K562 (cell line): ENCODE measurements around the gene MYCBP2. TPM values are rescaled to one million over a fixed set of nuclear protein-coding genes. Genes with fewer than 3 reads are reported as not detected.

ENCODE experiments used
- ATAC-seq: fragments of 200-7000 bp; cut with Tn5 transposase; 3 replicates; pipeline ENCODE4 v1.9.1; 2020; ENCODE audit warnings: moderate library complexity
- BruUV-seq: library from RNA; stranded (reverse); fragments of 400-500 nt; replicated peaks from 2 replicates; lab custom pipeline; 2021; lab: Mats Ljungman, UMichigan
- CTCF ChIA-PET: fragments of 300-600 bp; formaldehyde crosslinking; extraction: SDS; loops from one replicate; lab custom pipeline; 2021; ENCODE audit warnings: low intra/inter-chr PET ratio; lab: Yijun Ruan, JAX
- POLR2A ChIA-PET: fragments of 300-600, 350-650 bp; sonication (Branson Sonifier 250); formaldehyde crosslinking; extraction: SDS; loops from one replicate; lab custom pipeline; 2021; ENCODE audit warnings: antibody characterized with exemption, inconsistent platforms; lab: Yijun Ruan, JAX
- DNase-seq, 4 experiments: peaks; one replicate each; pipeline versions ENCODE4 v3.0.0 to v3.0.0-alpha.2; 2011 to 2018; ENCODE audit warnings: low spot score in 3 of 4, mixed read lengths in 3 of 4; ENCODE audit errors: extremely low read depth in 1 of 4
- FAIRE-seq: peaks from 2 replicates; lab custom pipeline; 2011; peaks lifted over from hg19 to GRCh38; lab: Jason Lieb, UNC
- H2AFZ ChIP-seq: 2 replicates; pipeline ENCODE4 v1.6.0; 2011; ENCODE audit warnings: low read depth, low read length, control low read depth, inconsistent platforms
- H3K27ac ChIP-seq: fragments of 200-600 bp; 3 replicates; pipeline ENCODE4 v1.8.0; 2011; ENCODE audit warnings: low read depth, mild to moderate bottlenecking, control low read depth, inconsistent platforms, low read length, moderate library complexity, mixed read lengths; ENCODE audit errors: extremely low read depth
- H3K27me3 ChIP-seq, 2 experiments: fragments of 300-600 bp in 1 of 2; 2 replicates in 1 of 2; 3 replicates in 1 of 2; pipeline versions ENCODE4 v1.6.0 to v1.8.0; 2011; ENCODE audit warnings: inconsistent platforms in 2 of 2, low read length in 2 of 2, mild to moderate bottlenecking in 1 of 2, mixed read lengths in 1 of 2, moderate library complexity in 1 of 2; ENCODE audit not compliant: control insufficient read depth in 2 of 2, insufficient read depth in 2 of 2
- H3K36me3 ChIP-seq: fragments of 300-600 bp; 3 replicates; pipeline ENCODE4 v1.8.0; 2011; ENCODE audit warnings: mild to moderate bottlenecking, low read length, inconsistent platforms; ENCODE audit not compliant: control insufficient read depth, insufficient read depth
- H3K4me1 ChIP-seq, 2 experiments: fragments of 200-600 bp in 1 of 2; replicated peaks in 1 of 2; 2 replicates in 1 of 2; 3 replicates in 1 of 2; pipeline versions ENCODE4 v1.5.1 to v1.8.0; 2011; ENCODE audit warnings: inconsistent platforms in 2 of 2, low read length in 2 of 2, mild to moderate bottlenecking in 1 of 2, mixed read lengths in 1 of 2, moderate library complexity in 1 of 2; ENCODE audit not compliant: control insufficient read depth in 2 of 2, insufficient read depth in 2 of 2
- H3K4me2 ChIP-seq: 2 replicates; pipeline ENCODE4 v1.6.1; 2011; ENCODE audit warnings: low read length, control low read depth, inconsistent platforms, mixed read lengths; ENCODE audit not compliant: insufficient read depth
- H3K4me3 ChIP-seq: fragments of 200-600 bp; sonication (generic), shearing (Covaris generic); 2 replicates; pipeline ENCODE4 v1.5.1; 2016; ENCODE audit warnings: control low read depth, inconsistent platforms
- H3K79me2 ChIP-seq: fragments of 200-600 bp; 3 replicates; pipeline ENCODE4 v1.8.0; 2011; ENCODE audit warnings: low read length, inconsistent platforms; ENCODE audit not compliant: control insufficient read depth, insufficient read depth
- H3K9ac ChIP-seq, 2 experiments: 2 replicates each; pipeline versions ENCODE4 v1.6.0 to v1.6.1; 2011; ENCODE audit warnings: low read depth in 2 of 2, low read length in 2 of 2, control low read depth in 1 of 2, inconsistent platforms in 1 of 2, mild to moderate bottlenecking in 1 of 2, mixed read lengths in 1 of 2; ENCODE audit not compliant: insufficient read depth in 1 of 2
- H3K9me1 ChIP-seq: one replicate; pipeline ENCODE4 v1.6.0; 2011; ENCODE audit warnings: inconsistent platforms, mild to moderate bottlenecking, low read length, moderate library complexity; ENCODE audit not compliant: control insufficient read depth, insufficient read depth
- H3K9me3 ChIP-seq: replicated peaks from 2 replicates; pipeline ENCODE4 v1.5.1; 2011; ENCODE audit warnings: low read depth, low read length, inconsistent platforms; ENCODE audit not compliant: control insufficient read depth, insufficient read depth
- H4K20me1 ChIP-seq: replicated peaks from 2 replicates; pipeline ENCODE4 v1.6.1; 2011; ENCODE audit warnings: low read length, inconsistent platforms, mixed read lengths; ENCODE audit not compliant: control insufficient read depth, insufficient read depth
- ATF7 ChIP-seq: fragments of 450-650 bp; IDR thresholded peaks from 2 replicates; pipeline ENCODE4 v1.7.1; 2014; ENCODE audit warnings: mild to moderate bottlenecking, moderate library complexity
- CBX5 ChIP-seq: IDR thresholded peaks from 2 replicates; pipeline ENCODE4 v1.6.1; 2014; ENCODE audit warnings: low read depth, borderline replicate concordance
- RBM22 ChIP-seq: fragments of 200-400 bp; formaldehyde crosslinking; IDR thresholded peaks from 2 replicates; pipeline ENCODE4 v1.6.1; 2018; ENCODE audit warnings: low read length, low read depth; ENCODE audit not compliant: poor library complexity, severe bottlenecking
- SLC30A9 ChIP-seq: fragments of 250-450 bp; sonication (Bioruptor Pico); IDR thresholded peaks from 2 replicates; pipeline ENCODE4 v1.8.0; 2022; ENCODE audit warnings: mild to moderate bottlenecking, moderate library complexity
- ZBTB17 ChIP-seq: fragments of 450-650 bp; formaldehyde crosslinking; IDR thresholded peaks from 2 replicates; pipeline ENCODE4 v1.4.0; 2020; ENCODE audit warnings: mild to moderate bottlenecking
- WGBS: fragments of 100-300 bp; shearing (Covaris generic); methylation state at CpG from one replicate; pipeline ENCODE4 v1.1.6; 2016; ENCODE audit warnings: low coverage, mixed read lengths; ENCODE audit not compliant: insufficient coverage; ENCODE audit errors: missing lambda C conversion rate; 5-methylcytosine and 5-hydroxymethylcytosine counted together
- in situ Hi-C: fragments of 300-500 bp; cut with MboI; formaldehyde crosslinking; loops from 4 replicates; pipeline ENCODE4 v1.15.0; 2018; ENCODE audit warnings: inconsistent platforms, mixed read lengths
- intact Hi-C: fragments of 100-400 bp; cut with micrococcal nuclease; formaldehyde crosslinking; loops from 2 replicates; pipeline ENCODE4 v1.14.2; 2022
- polyA plus RNA-seq, 8 experiments: library from polyadenylated mRNA; depleted of rRNA in 4 of 8; stranded (reverse) in 5 of 8; unstranded in 3 of 8; fragments of >200 nt; fragmentation: Nextera tagmentation in 2 of 8; fragmentation: Illumina TruSeq in 1 of 8; extraction: Ambion mirVana in 2 of 8; extraction: Trizol in 1 of 8; gene quantifications; 2 replicates each; pipeline versions ENCODE4 v1.2.1 to v1.2.3, GENCODE V29; 2011 to 2014; ENCODE audit warnings: inconsistent platforms in 1 of 8, missing spikeins in 1 of 8
- total RNA-seq, 7 experiments: library from RNA; depleted of rRNA in 6 of 7; stranded (reverse); fragments of >200 nt in 6 of 7; fragmentation: Illumina TruSeq in 2 of 7; extraction: Trizol in 2 of 7; gene quantifications; 2 replicates each; pipeline versions ENCODE4 v1.2.1 to v1.2.3, GENCODE V29; 2011 to 2021; ENCODE audit warnings: low replicate concordance in 1 of 7
- TF ChIP-seq, protein P1 (sequence below): fragments of 250-450 bp; sonication (Bioruptor Pico); IDR thresholded peaks from 2 replicates; pipeline ENCODE4 v1.9.0; 2021; ENCODE audit warnings: mild to moderate bottlenecking, inconsistent platforms
- TF ChIP-seq, protein P2 (sequence below), 2 experiments: fragments of 450-650 bp in 1 of 2; sonication (generic) in 1 of 2; formaldehyde crosslinking in 1 of 2; IDR thresholded peaks in 1 of 2; conservative IDR thresholded peaks in 1 of 2; 2 replicates each; pipeline versions ENCODE4 v1.6.1 to v1.8.1; 2016 to 2023; ENCODE audit warnings: mild to moderate bottlenecking in 2 of 2, moderate library complexity in 2 of 2, inconsistent platforms in 1 of 2, missing genetic modification reagents in 1 of 2

The MYCBP2 gene
- total and polyA plus RNA-seq, 9 of the 15 experiments (the other 6 are each of a cell fraction or from before 2014, with no cell fraction given) = 13.2 to 47.2 (median 28.9) TPM

DNA sequence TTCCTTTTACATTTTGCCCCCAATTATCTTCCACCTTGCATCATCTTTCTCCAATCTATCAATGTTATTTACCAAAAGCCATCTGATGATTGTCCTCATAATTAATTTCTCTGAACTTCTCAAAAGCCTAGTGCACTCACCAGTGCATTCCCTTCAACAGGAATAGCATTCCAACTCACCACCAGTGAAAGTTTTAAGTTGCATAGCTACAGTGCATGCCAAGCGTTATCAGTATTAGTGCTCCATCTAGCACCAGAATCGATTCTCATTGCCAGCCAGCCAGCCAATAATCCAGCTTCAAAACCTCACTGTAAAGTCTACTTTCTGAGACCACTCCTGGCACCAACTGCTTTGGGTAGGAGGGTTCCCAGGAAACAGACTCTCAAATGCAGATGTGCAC, 7.4 kb downstream of the MYCBP2 start (continued):
- TF ChIP-seq, protein P1, sequence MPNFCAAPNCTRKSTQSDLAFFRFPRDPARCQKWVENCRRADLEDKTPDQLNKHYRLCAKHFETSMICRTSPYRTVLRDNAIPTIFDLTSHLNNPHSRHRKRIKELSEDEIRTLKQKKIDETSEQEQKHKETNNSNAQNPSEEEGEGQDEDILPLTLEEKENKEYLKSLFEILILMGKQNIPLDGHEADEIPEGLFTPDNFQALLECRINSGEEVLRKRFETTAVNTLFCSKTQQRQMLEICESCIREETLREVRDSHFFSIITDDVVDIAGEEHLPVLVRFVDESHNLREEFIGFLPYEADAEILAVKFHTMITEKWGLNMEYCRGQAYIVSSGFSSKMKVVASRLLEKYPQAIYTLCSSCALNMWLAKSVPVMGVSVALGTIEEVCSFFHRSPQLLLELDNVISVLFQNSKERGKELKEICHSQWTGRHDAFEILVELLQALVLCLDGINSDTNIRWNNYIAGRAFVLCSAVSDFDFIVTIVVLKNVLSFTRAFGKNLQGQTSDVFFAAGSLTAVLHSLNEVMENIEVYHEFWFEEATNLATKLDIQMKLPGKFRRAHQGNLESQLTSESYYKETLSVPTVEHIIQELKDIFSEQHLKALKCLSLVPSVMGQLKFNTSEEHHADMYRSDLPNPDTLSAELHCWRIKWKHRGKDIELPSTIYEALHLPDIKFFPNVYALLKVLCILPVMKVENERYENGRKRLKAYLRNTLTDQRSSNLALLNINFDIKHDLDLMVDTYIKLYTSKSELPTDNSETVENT (CRISPR knock-in tag) = no peak
- TF ChIP-seq CBX5 (no peak), SLC30A9 (no peak)

DNA sequence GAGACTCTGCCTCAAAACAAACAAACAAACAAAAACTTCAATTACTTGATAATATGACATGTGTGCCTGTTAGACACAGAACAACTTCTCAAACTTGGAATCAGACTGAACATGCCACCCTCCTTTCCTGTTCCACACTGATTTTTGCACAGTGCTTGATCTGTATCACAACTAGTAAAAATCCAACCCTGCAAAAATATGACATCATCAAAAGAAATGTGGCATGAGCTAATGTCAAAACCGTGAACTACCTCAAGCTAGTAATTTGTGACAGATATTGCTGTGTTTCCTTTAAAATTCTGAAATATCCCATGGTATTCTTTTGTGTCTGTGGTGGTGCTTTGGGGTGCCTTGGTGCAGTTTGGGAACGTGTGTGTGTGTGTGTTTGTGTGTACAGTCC, 8.2 kb downstream of the MYCBP2 start:
- no peak for FAIRE-seq

More for the DNA sequence above, 8.2 kb downstream of the MYCBP2 start:
- POLR2A ChIA-PET = interaction anchor here (0.6 kb wide), 1 partner anchor 8 kb away, joined by 3 read pairs; the partner anchor contains the start of gene MYCBP2
- peaks cover 0 to 1% of the 10 kb centered on the region in 2 experiments; a peak in 2 of 5 replicates for H3K4me1 ChIP-seq
- intact Hi-C loops (no loop called here), in situ Hi-C loops (loop anchor here (10.0 kb wide), 1 partner anchor 294 kb away; the partner anchor contains the start of gene FBXL3)
- H3K27ac ChIP-seq = no peak overlapping the region
- no peak overlapping the region; a peak in 1 of 4 replicates for H3K9ac ChIP-seq
- H3K4me3 ChIP-seq = no peak overlapping the region
- BruUV-seq = no TSS peak
- no peaks in the 10 kb centered on the region for H3K9me3 ChIP-seq
- H3K36me3 ChIP-seq = no peaks in the 10 kb centered on the region
- ATAC-seq = no peak
- peaks cover 83% of the 10 kb centered on the region for H3K79me2 ChIP-seq
- H3K27me3 ChIP-seq = no peaks in the 10 kb centered on the region
- no peak for DNase-seq
- CTCF ChIA-PET = no interaction called here
- H3K4me2 ChIP-seq = no peak overlapping the region
- no peaks in the 10 kb centered on the region for H3K9me1 ChIP-seq
- no peak overlapping the region for H2AFZ ChIP-seq
- peaks cover 10% of the 10 kb centered on the region for H4K20me1 ChIP-seq
- TF ChIP-seq ZBTB17 (no peak), RBM22 (no peak), ATF7 (peak; percentile 30; the same call in 1 of the 2 replicates)
- TF ChIP-seq, protein P2, sequence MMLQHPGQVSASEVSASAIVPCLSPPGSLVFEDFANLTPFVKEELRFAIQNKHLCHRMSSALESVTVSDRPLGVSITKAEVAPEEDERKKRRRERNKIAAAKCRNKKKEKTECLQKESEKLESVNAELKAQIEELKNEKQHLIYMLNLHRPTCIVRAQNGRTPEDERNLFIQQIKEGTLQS (IDR thresholded peaks at IDR 0.05) = peak; percentile 70
- TF ChIP-seq, protein P2 (CRISPR knock-in tag; conservative IDR thresholded peaks at IDR 0.05) = no peak
- WGBS = 53% methylated on average over 2 of the region's 2 CpGs
